Measurements from ENCODE around the gene HIGD1B. TPM values are rescaled to one million over a fixed set of nuclear protein-coding genes. Genes with fewer than 3 reads are reported as not detected.

The HIGD1B gene
- total and polyA plus RNA-seq, 9 of the 15 experiments (the other 6 are each of a cell fraction or from before 2014, with no cell fraction given) = not detected

GRCh38 chr17:44899074-44899782, 51.5 kb downstream of the HIGD1B start, which contains the start of gene EFTUD2 (continued):
- TF ChIP-seq LCOR (CRISPR knock-in tag; IDR thresholded peaks at IDR 0.05) (no peak; the same call in 1 of the 2 replicates), POLR2G (IDR thresholded peaks at IDR 0.05; ENCODE audit: low read depth, low read length) (peak; percentile 93), NELFE (IDR thresholded peaks at IDR 0.05; ENCODE audit: insufficient read depth, insufficient read length) (no peak), NCOA2 (IDR thresholded peaks at IDR 0.05; ENCODE audit: partially characterized antibody in 2 of 2) (peak in 1 of 2 experiments; percentile 99), DMBX1 (CRISPR knock-in tag; IDR thresholded peaks at IDR 0.05; ENCODE audit: borderline replicate concordance) (no peak), NKRF (IDR thresholded peaks at IDR 0.05; ENCODE audit: borderline replicate concordance) (peak; percentile 94), ESRRB (CRISPR knock-in tag; IDR thresholded peaks at IDR 0.05; ENCODE audit: borderline replicate concordance) (no peak), GATA2 (CRISPR knock-in tag; IDR thresholded peaks at IDR 0.05) (no peak), TAF1 (IDR thresholded peaks at IDR 0.05; ENCODE audit: control insufficient read depth, extremely low read depth, insufficient read depth, low read length, severe bottlenecking) (peak; percentile 76), ATF4 (CRISPR knock-in tag; IDR thresholded peaks at IDR 0.05) (no peak), CREBBP (IDR thresholded peaks at IDR 0.05; ENCODE audit: low read depth, low read length) (no peak), ZHX1 (conservative IDR thresholded peaks at IDR 0.05; ENCODE audit: low read length) (0 out of 2 replicates have a peak, but pooled peaks have one; percentile 76), ZNF41 (CRISPR knock-in tag; conservative IDR thresholded peaks at IDR 0.05) (no peak), ATF7 (IDR thresholded peaks at IDR 0.05) (peak; percentile 84; the same call in 1 of the 2 replicates), NR3C1 (CRISPR knock-in tag; IDR thresholded peaks at IDR 0.05) (no peak), ZNF3 (CRISPR knock-in tag; IDR thresholded peaks at IDR 0.05) (no peak), XRCC4 (IDR thresholded peaks at IDR 0.05; ENCODE audit: extremely low read depth, insufficient read depth, insufficient read length) (no peak), SFPQ (IDR thresholded peaks at IDR 0.05; ENCODE audit: low read depth, low read length) (no peak), ZNF253 (CRISPR knock-in tag; conservative IDR thresholded peaks at IDR 0.05) (no peak), NR4A1 (CRISPR knock-in tag; IDR thresholded peaks at IDR 0.05) (no peak), NR4A1 (tag; IDR thresholded peaks at IDR 0.05) (peak; percentile 56; the same call in 1 of the 2 replicates)

All from K562 (cell line).